ENCODE measurements around the gene CORO6.

CORO6 gene

GRCh38 chr17:29640981-29641642 lies 18.4 kb upstream of the CORO6 start:
- H3K4me3 ChIP-seq (ENCODE audit: low read length): no peak overlapping the region
- no peak overlapping the region for H2AFZ ChIP-seq (ENCODE audit: low read length)
- H3K9me3 ChIP-seq (replicated peaks; ENCODE audit: insufficient read depth, low read length): no peaks in the 10 kb centered on the region
- H3K27ac ChIP-seq (ENCODE audit: low read length): no peak overlapping the region
- no peaks in the 10 kb centered on the region for H3K79me2 ChIP-seq (ENCODE audit: low read length)
- peaks cover 9% of the 10 kb centered on the region; the same call in 1 of the 2 replicates for H3F3A ChIP-seq (ENCODE audit: insufficient read depth, low read length)
- no peaks in the 10 kb centered on the region for H3K9me2 ChIP-seq (replicated peaks; ENCODE audit: insufficient read depth, low read length)
- no peaks in the 10 kb centered on the region for H3K36me3 ChIP-seq (replicated peaks; ENCODE audit: insufficient read depth, low read length)
- no peaks in the 10 kb centered on the region for H3K27me3 ChIP-seq (replicated peaks; ENCODE audit: insufficient read depth, low read length)
- no peaks in the 10 kb centered on the region for H4K20me1 ChIP-seq (ENCODE audit: insufficient read depth, low read length)
- H3K4me2 ChIP-seq (ENCODE audit: low read depth, low read length): no peak overlapping the region
- DNase-seq: no peak
- H3K9ac ChIP-seq (ENCODE audit: low read length): no peak overlapping the region
- H3K4me1 ChIP-seq (ENCODE audit: low read length): peaks cover 7% of the 10 kb centered on the region; the same call in 1 of the 2 replicates
- TF ChIP-seq EZH2 (optimal IDR thresholded peaks at IDR 0.05; ENCODE audit: low read depth, low read length) (no peak), EZH2phosphoT487 (IDR thresholded peaks at IDR 0.05; ENCODE audit: low read length) (no peak), CTCF (IDR thresholded peaks at IDR 0.05; ENCODE audit: low read length) (no peak)

GRCh38 chr17:29640413-29640812 lies 17.7 kb upstream of the CORO6 start:
- TF ChIP-seq EZH2phosphoT487 (IDR thresholded peaks at IDR 0.05; ENCODE audit: low read length): no peak
- no peak for TF ChIP-seq CTCF (IDR thresholded peaks at IDR 0.05; ENCODE audit: low read length)
- TF ChIP-seq EZH2 (optimal IDR thresholded peaks at IDR 0.05; ENCODE audit: low read depth, low read length): no peak
- Histone ChIP-seq H3K79me2 (ENCODE audit: low read length) (no peaks in the 10 kb centered on the region), H3K9ac (ENCODE audit: low read length) (no peak overlapping the region), H3K9me3 (replicated peaks; ENCODE audit: insufficient read depth, low read length) (no peaks in the 10 kb centered on the region), H3K4me1 (ENCODE audit: low read length) (peaks cover 7% of the 10 kb centered on the region; the same call in 1 of the 2 replicates), H3K36me3 (replicated peaks; ENCODE audit: insufficient read depth, low read length) (no peaks in the 10 kb centered on the region), H3F3A (ENCODE audit: insufficient read depth, low read length) (peaks cover 9% of the 10 kb centered on the region; the same call in 1 of the 2 replicates), H3K4me2 (ENCODE audit: low read depth, low read length) (no peak overlapping the region), H3K27me3 (replicated peaks; ENCODE audit: insufficient read depth, low read length) (no peaks in the 10 kb centered on the region), H4K20me1 (ENCODE audit: insufficient read depth, low read length) (no peaks in the 10 kb centered on the region), H2AFZ (ENCODE audit: low read length) (no peak overlapping the region), H3K27ac (ENCODE audit: low read length) (no peak overlapping the region), H3K4me3 (ENCODE audit: low read length) (no peak overlapping the region), H3K9me2 (replicated peaks; ENCODE audit: insufficient read depth, low read length) (no peaks in the 10 kb centered on the region)
- no peak for DNase-seq

- H3K4me3 ChIP-seq (ENCODE audit: low read length): no peak overlapping the region
- no peak overlapping the region for H3K27ac ChIP-seq (ENCODE audit: low read length)
- no peaks in the 10 kb centered on the region for H3K79me2 ChIP-seq (ENCODE audit: low read length)
- TF ChIP-seq EZH2phosphoT487 (IDR thresholded peaks at IDR 0.05; ENCODE audit: low read length): no peak
- no peak for TF ChIP-seq EZH2 (optimal IDR thresholded peaks at IDR 0.05; ENCODE audit: low read depth, low read length)
- no peak for TF ChIP-seq CTCF (IDR thresholded peaks at IDR 0.05; ENCODE audit: low read length)
- H3K36me3 ChIP-seq (replicated peaks; ENCODE audit: insufficient read depth, low read length): no peaks in the 10 kb centered on the region
- DNase-seq: no peak
- no peak overlapping the region for H3K4me2 ChIP-seq (ENCODE audit: low read depth, low read length)
- no peak overlapping the region for H2AFZ ChIP-seq (ENCODE audit: low read length)
- H3K9me3 ChIP-seq (replicated peaks; ENCODE audit: insufficient read depth, low read length): no peaks in the 10 kb centered on the region
- H3K9ac ChIP-seq (ENCODE audit: low read length): no peak overlapping the region
- H4K20me1 ChIP-seq (ENCODE audit: insufficient read depth, low read length): no peaks in the 10 kb centered on the region
- no peaks in the 10 kb centered on the region for H3K4me1 ChIP-seq (ENCODE audit: low read length)
- no peaks in the 10 kb centered on the region for H3K9me2 ChIP-seq (replicated peaks; ENCODE audit: insufficient read depth, low read length)
- no peaks in the 10 kb centered on the region for H3K27me3 ChIP-seq (replicated peaks; ENCODE audit: insufficient read depth, low read length)
- H3F3A ChIP-seq (ENCODE audit: insufficient read depth, low read length): 0 out of 2 replicates have a peak, but pooled peaks cover 1% of the 10 kb centered on the region
Measured at GRCh38 chr17:29633886-29634285, 11.2 kb upstream of the CORO6 start.
